Naive thymus-derived CD4-positive, alpha-beta T cell (primary cell): ENCODE measurements around the gene HSPBAP1. TPM values are rescaled to one million over a fixed set of nuclear protein-coding genes. Genes with fewer than 3 reads are reported as not detected.

ENCODE experiments used
- ATAC-seq: fragments of 150-1000 bp; cut with Tn5 transposase; 2 replicates; pipeline ENCODE4 v1.10.0; 2021; ENCODE audit warnings: mild to moderate bottlenecking, moderate library complexity
- CTCF ChIA-PET: fragments of 350-600 bp; sonication (Branson Sonifier 250); formaldehyde crosslinking; loops from one replicate; lab custom pipeline; 2021; ENCODE audit warnings: antibody characterized with exemption; lab: Charles Lee
- POLR2A ChIA-PET: fragments of 350-600 bp; sonication (Branson Sonifier 250); formaldehyde crosslinking; loops from one replicate; lab custom pipeline; 2021; ENCODE audit warnings: antibody characterized with exemption, inconsistent platforms; lab: Charles Lee
- DNase-seq, 9 donors: peaks; one replicate each; pipeline versions ENCODE4 v3.0.0 to v3.0.0-alpha.2; 2020 to 2022; ENCODE audit warnings: mixed read lengths in 1 of 9
- H3K27ac ChIP-seq: one replicate; pipeline ENCODE4 v1.7.0; 2013; ENCODE audit warnings: mild to moderate bottlenecking, low read depth, low read length, moderate library complexity
- H3K27me3 ChIP-seq, 2 donors: one replicate each; pipeline ENCODE4 v1.7.0; 2013; ENCODE audit warnings: low read length in 2 of 2, mild to moderate bottlenecking in 2 of 2, moderate library complexity in 2 of 2; ENCODE audit not compliant: control insufficient read depth in 2 of 2, insufficient read depth in 2 of 2
- H3K36me3 ChIP-seq, 3 experiments: 1 replicate in 2 of 3; 2 replicates in 1 of 3; pipeline ENCODE4 v1.7.0; 2013; ENCODE audit warnings: low read length in 3 of 3, mild to moderate bottlenecking in 3 of 3, moderate library complexity in 1 of 3; ENCODE audit not compliant: insufficient read depth in 3 of 3, control insufficient read depth in 2 of 3
- H3K4me1 ChIP-seq, 2 donors: one replicate each; pipeline ENCODE4 v1.7.0; 2013; ENCODE audit warnings: low read length in 2 of 2, mild to moderate bottlenecking in 2 of 2, moderate library complexity in 1 of 2; ENCODE audit not compliant: control insufficient read depth in 2 of 2, insufficient read depth in 2 of 2
- H3K4me3 ChIP-seq: 2 replicates; pipeline ENCODE4 v1.7.0; 2013; ENCODE audit warnings: mild to moderate bottlenecking, low read length
- H3K9me3 ChIP-seq, 3 experiments: 1 replicate in 2 of 3; 2 replicates in 1 of 3; pipeline ENCODE4 v1.7.0; 2013; ENCODE audit warnings: low read length in 3 of 3; ENCODE audit not compliant: control insufficient read depth in 2 of 3
- H3K27ac Mint-ChIP-seq, 9 donors: one replicate each; pipeline ENCODE4 v1.8.0; 2020 to 2022; ENCODE audit warnings: mixed read lengths in 9 of 9, mild to moderate bottlenecking in 8 of 9, moderate library complexity in 5 of 9, inconsistent platforms in 2 of 9
- H3K27me3 Mint-ChIP-seq, 5 donors: one replicate each; pipeline ENCODE4 v1.8.0; 2021 to 2022; ENCODE audit warnings: mixed read lengths in 5 of 5, mild to moderate bottlenecking in 1 of 5
- H3K36me3 Mint-ChIP-seq, 5 donors: one replicate each; pipeline ENCODE4 v1.8.0; 2020 to 2022; ENCODE audit warnings: mixed read lengths in 5 of 5, mild to moderate bottlenecking in 3 of 5, inconsistent platforms in 1 of 5
- H3K4me1 Mint-ChIP-seq, 7 donors: one replicate each; pipeline ENCODE4 v1.8.0; 2020 to 2022; ENCODE audit warnings: mixed read lengths in 7 of 7, mild to moderate bottlenecking in 3 of 7, inconsistent platforms in 1 of 7
- H3K4me3 Mint-ChIP-seq, 10 donors: one replicate each; pipeline ENCODE4 v1.8.0; 2020 to 2022; ENCODE audit warnings: mild to moderate bottlenecking in 10 of 10, mixed read lengths in 10 of 10, moderate library complexity in 6 of 10, inconsistent platforms in 2 of 10
- H3K9me3 Mint-ChIP-seq, 11 donors: one replicate each; pipeline ENCODE4 v1.8.0; 2020 to 2022; ENCODE audit warnings: mixed read lengths in 11 of 11, mild to moderate bottlenecking in 4 of 11, inconsistent platforms in 1 of 11, moderate library complexity in 1 of 11
- intact Hi-C, 2 donors: fragments of 100-400 bp; cut with micrococcal nuclease; formaldehyde crosslinking; loops; one replicate each; pipeline ENCODE4 v1.15.1; 2023
- polyA plus RNA-seq, 2 donors: library from polyadenylated mRNA; unstranded; fragments of 300-500 nt; fragmentation: Illumina TruSeq; gene quantifications; one replicate each; pipeline ENCODE4 v1.2.3, GENCODE V29; 2021
- total RNA-seq, 6 experiments: library from RNA in 5 of 6; stranded (reverse) in 5 of 6; gene quantifications; 1 replicate in 5 of 6; 2 replicates in 1 of 6; pipeline ENCODE4 v1.2.3 and lab custom pipeline; 2021 to 2026

Gene HSPBAP1
- total and polyA plus RNA-seq, 7 experiments from 2014 or later, result 7.1 to 31.5 (median 21.7) TPM

GRCh38 chr3:122816587-122816986 lies 23.0 kb upstream of the HSPBAP1 start:
- Histone ChIP-seq H3K27ac (no peak overlapping the region), H3K9me3 (no peaks in the 10 kb centered on the region), H3K36me3 (peaks cover 0 to 13% (median 0%) of the 10 kb centered on the region in 3 experiments), H3K27me3 (no peaks in the 10 kb centered on the region), H3K4me3 (no peak overlapping the region), H3K4me1 (no peaks in the 10 kb centered on the region)
- H3K9me3 Mint-ChIP-seq, result no peaks in the 10 kb centered on the region
- DNase-seq (no peak), ATAC-seq (no peak)
- peaks cover 2 to 63% (median 50%) of the 10 kb centered on the region in 5 donors for H3K36me3 Mint-ChIP-seq
- intact Hi-C loops, result no loop called here
- ChIA-PET POLR2A (no interaction called here), CTCF (no interaction called here)
- no peak overlapping the region for H3K4me3 Mint-ChIP-seq
- H3K4me1 Mint-ChIP-seq, result peaks cover 0 to 7% (median 3%) of the 10 kb centered on the region in 7 donors
- H3K27ac Mint-ChIP-seq, result no peak overlapping the region
- H3K27me3 Mint-ChIP-seq, result no peaks in the 10 kb centered on the region

- Mint-ChIP-seq H3K4me3 (no peak overlapping the region), H3K36me3 (peaks cover 6 to 58% (median 38%) of the 10 kb centered on the region in 5 donors), H3K27ac (no peak overlapping the region), H3K4me1 (peaks cover 0 to 10% (median 0%) of the 10 kb centered on the region in 7 donors), H3K9me3 (no peaks in the 10 kb centered on the region), H3K27me3 (no peaks in the 10 kb centered on the region)
- ChIA-PET CTCF (no interaction called here), POLR2A (no interaction called here)
- peaks cover 0 to 7% (median 0%) of the 10 kb centered on the region in 3 experiments for H3K36me3 ChIP-seq
- H3K27me3 ChIP-seq, result no peaks in the 10 kb centered on the region
- intact Hi-C loops, result no loop called here
- ATAC-seq (no peak), DNase-seq (no peak)
- no peak overlapping the region for H3K27ac ChIP-seq
- no peaks in the 10 kb centered on the region for H3K4me1 ChIP-seq
- H3K9me3 ChIP-seq, result no peaks in the 10 kb centered on the region
- H3K4me3 ChIP-seq, result no peak overlapping the region
Observed at GRCh38 chr3:122810734-122811133, 17.1 kb upstream of the HSPBAP1 start.

GRCh38 chr3:122803977-122804376 lies 10.3 kb upstream of the HSPBAP1 start:
- H3K27me3 ChIP-seq, result no peaks in the 10 kb centered on the region
- intact Hi-C loops, result no loop called here
- H3K27me3 Mint-ChIP-seq, result no peaks in the 10 kb centered on the region
- no peaks in the 10 kb centered on the region for H3K9me3 ChIP-seq
- DNase-seq (no peak), ATAC-seq (no peak)
- H3K36me3 ChIP-seq, result peaks cover 0 to 4% (median 0%) of the 10 kb centered on the region in 3 experiments
- peaks cover 15 to 45% (median 33%) of the 10 kb centered on the region in 5 donors for H3K36me3 Mint-ChIP-seq
- H3K27ac ChIP-seq, result no peak overlapping the region
- POLR2A ChIA-PET, result no interaction called here
- H3K4me3 Mint-ChIP-seq, result no peak overlapping the region
- no peak overlapping the region for H3K4me3 ChIP-seq
- H3K27ac Mint-ChIP-seq, result no peak overlapping the region
- peaks cover 3 to 22% (median 7%) of the 10 kb centered on the region in 7 donors for H3K4me1 Mint-ChIP-seq
- peaks cover 0 to 2% (median 0%) of the 10 kb centered on the region in 11 donors for H3K9me3 Mint-ChIP-seq
- H3K4me1 ChIP-seq, result no peaks in the 10 kb centered on the region
- CTCF ChIA-PET, result no interaction called here

- peaks cover 0 to 2% (median 0%) of the 10 kb centered on the region in 11 donors for H3K9me3 Mint-ChIP-seq
- no peak for DNase-seq
- no peak overlapping the region for H3K27ac Mint-ChIP-seq
Observed at GRCh38 chr3:122802323-122802722, 8.7 kb upstream of the HSPBAP1 start.

GRCh38 chr3:122800706-122801237 lies 7.1 kb upstream of the HSPBAP1 start:
- Histone ChIP-seq H3K27ac (no peak overlapping the region), H3K27me3 (no peaks in the 10 kb centered on the region), H3K36me3 (no peaks in the 10 kb centered on the region), H3K4me1 (peaks cover 7 to 12% of the 10 kb centered on the region in 2 donors), H3K9me3 (no peaks in the 10 kb centered on the region), H3K4me3 (no peak overlapping the region)
- Mint-ChIP-seq H3K36me3 (peaks cover 8 to 31% (median 19%) of the 10 kb centered on the region in 5 donors), H3K4me3 (no peak overlapping the region), H3K4me1 (peaks cover 20 to 36% (median 26%) of the 10 kb centered on the region in 7 donors), H3K9me3 (peaks cover 0 to 2% (median 0%) of the 10 kb centered on the region in 11 donors), H3K27me3 (no peaks in the 10 kb centered on the region), H3K27ac (no peak overlapping the region)
- no peak for DNase-seq
- no peak for ATAC-seq
- intact Hi-C loops, result no loop called here
- ChIA-PET POLR2A (no interaction called here), CTCF (no interaction called here)

More at GRCh38 chr3:122802323-122802722, 8.7 kb upstream of the HSPBAP1 start:
- Histone ChIP-seq H3K4me3 (no peak overlapping the region), H3K36me3 (no peaks in the 10 kb centered on the region), H3K4me1 (no peaks in the 10 kb centered on the region), H3K9me3 (no peaks in the 10 kb centered on the region), H3K27ac (no peak overlapping the region), H3K27me3 (no peaks in the 10 kb centered on the region)
- H3K36me3 Mint-ChIP-seq, result peaks cover 10 to 34% (median 25%) of the 10 kb centered on the region in 5 donors
- CTCF ChIA-PET, result no interaction called here
- POLR2A ChIA-PET, result no interaction called here
- no peak for ATAC-seq
- no peak overlapping the region for H3K4me3 Mint-ChIP-seq
- intact Hi-C loops, result no loop called here
- H3K4me1 Mint-ChIP-seq, result peaks cover 5 to 22% (median 11%) of the 10 kb centered on the region in 7 donors
- no peaks in the 10 kb centered on the region for H3K27me3 Mint-ChIP-seq

GRCh38 chr3:122800031-122800430 lies 6.4 kb upstream of the HSPBAP1 start:
- intact Hi-C loops, result no loop called here
- H3K27ac ChIP-seq, result no peak overlapping the region
- ChIA-PET POLR2A (interaction anchor here (1.0 kb wide), 1 partner anchor 28 kb away, joined by 3 read pairs; no protein-coding TSS in a partner anchor), CTCF (interaction anchor here (0.5 kb wide), 1 partner anchor 415 kb away, joined by 5 read pairs; no protein-coding TSS in a partner anchor)
- H3K27me3 ChIP-seq, result no peaks in the 10 kb centered on the region
- DNase-seq, result no peak
- H3K9me3 Mint-ChIP-seq, result peaks cover 0 to 2% (median 0%) of the 10 kb centered on the region in 11 donors
- H3K4me3 ChIP-seq, result no peak overlapping the region
- no peaks in the 10 kb centered on the region for H3K9me3 ChIP-seq
- no peak overlapping the region for H3K27ac Mint-ChIP-seq
- peaks cover 11 to 12% of the 10 kb centered on the region in 2 donors for H3K4me1 ChIP-seq
- H3K4me3 Mint-ChIP-seq, result no peak overlapping the region
- H3K4me1 Mint-ChIP-seq, result peaks cover 22 to 39% (median 29%) of the 10 kb centered on the region in 7 donors
- H3K36me3 ChIP-seq, result no peaks in the 10 kb centered on the region
- H3K36me3 Mint-ChIP-seq, result peaks cover 8 to 27% (median 20%) of the 10 kb centered on the region in 5 donors
- H3K27me3 Mint-ChIP-seq, result no peaks in the 10 kb centered on the region
- ATAC-seq, result no peak
